WTC11 (cell line): ENCODE results near the gene TWF2. TPM values are rescaled to one million over a fixed set of nuclear protein-coding genes. Genes with fewer than 3 reads are reported as not detected.

ENCODE experiments used
- ATAC-seq: fragments of 200-7000 bp; cut with Tn5 transposase; 2 replicates; pipeline ENCODE4 v1.10.0; 2021; ENCODE audit warnings: mild to moderate bottlenecking, moderate library complexity
- CTCF ChIA-PET: fragments of 300-600 bp; sonication (Branson Sonifier 250); formaldehyde crosslinking; loops from one replicate; lab custom pipeline; 2021; ENCODE audit warnings: antibody characterized with exemption; lab: Charles Lee
- POLR2A ChIA-PET: fragments of 350-600 bp; sonication (Branson Sonifier 250); formaldehyde crosslinking; loops from one replicate; lab custom pipeline; 2021; ENCODE audit warnings: antibody characterized with exemption; lab: Charles Lee
- DNase-seq: peaks from one replicate; pipeline ENCODE4 v3.0.0; 2021; ENCODE audit warnings: low spot score
- H3K27ac Mint-ChIP-seq: 2 replicates; pipeline ENCODE4 v1.8.0; 2021; ENCODE audit warnings: mixed read lengths
- H3K27me3 Mint-ChIP-seq: 2 replicates; pipeline ENCODE4 v1.8.0; 2021; ENCODE audit warnings: low read depth, mild to moderate bottlenecking, moderate library complexity, mixed read lengths
- H3K36me3 Mint-ChIP-seq: 2 replicates; pipeline ENCODE4 v1.8.0; 2021; ENCODE audit warnings: mixed read lengths
- H3K4me1 Mint-ChIP-seq: 2 replicates; pipeline ENCODE4 v1.8.0; 2022; ENCODE audit warnings: mixed read lengths
- H3K4me3 Mint-ChIP-seq: 2 replicates; pipeline ENCODE4 v1.8.0; 2021; ENCODE audit warnings: mild to moderate bottlenecking, moderate library complexity, mixed read lengths
- H3K9me3 Mint-ChIP-seq: 2 replicates; pipeline ENCODE4 v1.8.0; 2021; ENCODE audit warnings: mixed read lengths
- EMX1 ChIP-seq: fragments of 250-450 bp; sonication (Bioruptor Pico); IDR thresholded peaks from 2 replicates; pipeline ENCODE4 v1.8.0; 2021; ENCODE audit warnings: mild to moderate bottlenecking
- FOXP1 ChIP-seq: sonication (generic); formaldehyde crosslinking; IDR thresholded peaks from 2 replicates; pipeline ENCODE4 v1.8.0; 2022; ENCODE audit warnings: missing genetic modification reagents, mild to moderate bottlenecking, moderate library complexity, borderline replicate concordance
- NFYB ChIP-seq: sonication (generic); formaldehyde crosslinking; conservative IDR thresholded peaks from 2 replicates; pipeline ENCODE4 v1.8.0; 2022; ENCODE audit warnings: low read depth, missing genetic modification reagents
- RORB ChIP-seq: fragments of 250-450 bp; sonication (Bioruptor Pico); IDR thresholded peaks from 2 replicates; pipeline ENCODE4 v1.9.0; 2021; ENCODE audit warnings: mild to moderate bottlenecking
- SMAD4 ChIP-seq: sonication (generic); formaldehyde crosslinking; IDR thresholded peaks from 2 replicates; pipeline ENCODE4 v1.8.0; 2022; ENCODE audit warnings: mild to moderate bottlenecking, missing genetic modification reagents
- TEAD1 ChIP-seq: sonication (generic); formaldehyde crosslinking; IDR thresholded peaks from 2 replicates; pipeline ENCODE4 v1.8.0; 2022; ENCODE audit warnings: mild to moderate bottlenecking, missing genetic modification reagents
- TEAD4 ChIP-seq: sonication (generic); formaldehyde crosslinking; IDR thresholded peaks from 2 replicates; pipeline ENCODE4 v1.8.0; 2022; ENCODE audit warnings: mild to moderate bottlenecking, missing genetic modification reagents
- ZNF219 ChIP-seq: sonication (generic); formaldehyde crosslinking; IDR thresholded peaks from 2 replicates; pipeline ENCODE4 v1.8.0; 2023; ENCODE audit warnings: missing genetic modification reagents, mild to moderate bottlenecking, borderline replicate concordance
- ZNF263 ChIP-seq: sonication (generic); formaldehyde crosslinking; IDR thresholded peaks from 2 replicates; pipeline ENCODE4 v1.8.1; 2022; ENCODE audit warnings: low read depth, mild to moderate bottlenecking, moderate library complexity, missing genetic modification reagents
- ZNF396 ChIP-seq: fragments of 250-450 bp; sonication (Bioruptor Pico); IDR thresholded peaks from 2 replicates; pipeline ENCODE4 v1.8.0; 2021; ENCODE audit warnings: mild to moderate bottlenecking, moderate library complexity, borderline replicate concordance
- total RNA-seq: library from RNA; stranded (reverse); gene quantifications from 3 replicates; pipeline ENCODE4 v1.2.3, GENCODE V29; 2021
- TF ChIP-seq, protein P1 (sequence below): sonication (generic); formaldehyde crosslinking; IDR thresholded peaks from 2 replicates; pipeline ENCODE4 v1.8.1; 2023; ENCODE audit warnings: mild to moderate bottlenecking, missing genetic modification reagents
- TF ChIP-seq, protein P2 (sequence below): sonication (generic); formaldehyde crosslinking; IDR thresholded peaks from 2 replicates; pipeline ENCODE4 v1.8.1; 2022; ENCODE audit warnings: low read depth, mild to moderate bottlenecking, moderate library complexity, missing genetic modification reagents, borderline replicate concordance
- TF ChIP-seq, protein P3 (sequence below): sonication (generic); formaldehyde crosslinking; IDR thresholded peaks from 2 replicates; pipeline ENCODE4 v1.8.1; 2023; ENCODE audit warnings: mild to moderate bottlenecking, missing genetic modification reagents, moderate library complexity
- TF ChIP-seq, protein P4 (sequence below): sonication (generic); formaldehyde crosslinking; IDR thresholded peaks from 2 replicates; pipeline ENCODE4 v1.8.0; 2023; ENCODE audit warnings: mild to moderate bottlenecking, missing genetic modification reagents
- TF ChIP-seq, protein P5 (sequence below): sonication (generic); formaldehyde crosslinking; IDR thresholded peaks from 2 replicates; pipeline ENCODE4 v1.8.1; 2022; ENCODE audit warnings: low read depth, missing genetic modification reagents, borderline replicate concordance
- TF ChIP-seq, protein P6 (sequence below): sonication (generic); formaldehyde crosslinking; conservative IDR thresholded peaks from 2 replicates; pipeline ENCODE4 v1.8.1; 2023; ENCODE audit warnings: mild to moderate bottlenecking, low read depth, missing genetic modification reagents, moderate library complexity
- TF ChIP-seq, protein P7 (sequence below): fragments of 250-450 bp; sonication (Bioruptor Pico); IDR thresholded peaks from 2 replicates; pipeline ENCODE4 v1.9.0; 2021; ENCODE audit warnings: moderate library complexity, mild to moderate bottlenecking, inconsistent platforms, borderline replicate concordance

Gene TWF2
- total RNA-seq, 1 experiment from 2014 or later = 71.1 TPM

DNA sequence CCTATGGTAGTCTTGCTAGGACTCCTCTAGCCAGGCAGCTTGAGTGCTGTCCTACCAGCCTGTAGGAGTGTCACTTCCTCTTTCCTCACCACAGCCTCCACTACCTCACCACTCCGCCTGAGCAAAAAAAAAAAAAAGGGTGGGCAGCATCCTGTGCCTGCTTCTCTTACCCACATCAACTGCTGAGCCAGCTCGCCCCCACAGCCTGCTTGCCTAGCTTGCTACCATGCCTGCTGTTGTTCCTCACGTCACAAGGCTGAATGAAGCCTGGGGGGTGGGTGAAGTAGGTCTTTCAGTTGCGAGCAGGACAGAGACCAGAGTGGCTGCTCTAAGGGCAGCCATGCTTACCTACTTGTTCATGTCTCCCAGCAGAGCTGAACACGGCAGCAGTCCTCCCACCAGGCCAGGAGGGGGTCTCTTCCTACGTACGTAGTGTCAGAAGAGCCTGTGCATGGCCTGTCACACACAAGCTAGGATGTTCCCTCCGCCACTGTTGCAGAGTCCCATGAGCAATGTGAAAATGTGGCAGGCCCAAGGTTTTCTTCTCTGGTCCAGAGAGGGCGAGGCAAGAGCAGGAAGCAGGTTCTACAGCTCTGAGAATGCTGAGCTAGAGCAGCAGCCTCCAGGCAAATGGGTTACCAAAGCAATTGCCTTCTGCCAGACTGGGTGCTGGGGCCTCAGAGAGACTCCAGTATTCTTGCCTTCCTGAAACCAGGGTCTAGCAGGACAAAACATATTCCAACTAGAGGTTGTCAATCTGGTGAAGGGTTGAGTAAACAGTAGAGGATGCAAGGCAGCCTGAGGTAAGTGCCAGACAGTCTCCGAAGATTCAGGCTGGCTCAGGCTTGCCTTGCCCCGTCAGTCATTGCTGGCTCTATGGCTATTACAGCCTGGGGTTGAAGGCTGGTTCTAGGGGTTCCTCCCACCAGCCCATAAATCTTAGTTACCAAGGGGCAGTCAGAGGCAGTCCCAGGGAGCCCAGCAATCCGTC is 14.7 kb upstream of the TWF2 start (continued):
- TF ChIP-seq ZNF396 (CRISPR knock-in tag) (no peak), SMAD4 (CRISPR knock-in tag) (no peak)
- TF ChIP-seq, protein P1, sequence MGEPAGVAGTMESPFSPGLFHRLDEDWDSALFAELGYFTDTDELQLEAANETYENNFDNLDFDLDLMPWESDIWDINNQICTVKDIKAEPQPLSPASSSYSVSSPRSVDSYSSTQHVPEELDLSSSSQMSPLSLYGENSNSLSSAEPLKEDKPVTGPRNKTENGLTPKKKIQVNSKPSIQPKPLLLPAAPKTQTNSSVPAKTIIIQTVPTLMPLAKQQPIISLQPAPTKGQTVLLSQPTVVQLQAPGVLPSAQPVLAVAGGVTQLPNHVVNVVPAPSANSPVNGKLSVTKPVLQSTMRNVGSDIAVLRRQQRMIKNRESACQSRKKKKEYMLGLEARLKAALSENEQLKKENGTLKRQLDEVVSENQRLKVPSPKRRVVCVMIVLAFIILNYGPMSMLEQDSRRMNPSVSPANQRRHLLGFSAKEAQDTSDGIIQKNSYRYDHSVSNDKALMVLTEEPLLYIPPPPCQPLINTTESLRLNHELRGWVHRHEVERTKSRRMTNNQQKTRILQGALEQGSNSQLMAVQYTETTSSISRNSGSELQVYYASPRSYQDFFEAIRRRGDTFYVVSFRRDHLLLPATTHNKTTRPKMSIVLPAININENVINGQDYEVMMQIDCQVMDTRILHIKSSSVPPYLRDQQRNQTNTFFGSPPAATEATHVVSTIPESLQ (CRISPR knock-in tag) = no peak
- TF ChIP-seq, protein P2, sequence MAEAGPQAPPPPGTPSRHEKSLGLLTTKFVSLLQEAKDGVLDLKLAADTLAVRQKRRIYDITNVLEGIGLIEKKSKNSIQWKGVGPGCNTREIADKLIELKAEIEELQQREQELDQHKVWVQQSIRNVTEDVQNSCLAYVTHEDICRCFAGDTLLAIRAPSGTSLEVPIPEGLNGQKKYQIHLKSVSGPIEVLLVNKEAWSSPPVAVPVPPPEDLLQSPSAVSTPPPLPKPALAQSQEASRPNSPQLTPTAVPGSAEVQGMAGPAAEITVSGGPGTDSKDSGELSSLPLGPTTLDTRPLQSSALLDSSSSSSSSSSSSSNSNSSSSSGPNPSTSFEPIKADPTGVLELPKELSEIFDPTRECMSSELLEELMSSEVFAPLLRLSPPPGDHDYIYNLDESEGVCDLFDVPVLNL = no peak

DNA sequence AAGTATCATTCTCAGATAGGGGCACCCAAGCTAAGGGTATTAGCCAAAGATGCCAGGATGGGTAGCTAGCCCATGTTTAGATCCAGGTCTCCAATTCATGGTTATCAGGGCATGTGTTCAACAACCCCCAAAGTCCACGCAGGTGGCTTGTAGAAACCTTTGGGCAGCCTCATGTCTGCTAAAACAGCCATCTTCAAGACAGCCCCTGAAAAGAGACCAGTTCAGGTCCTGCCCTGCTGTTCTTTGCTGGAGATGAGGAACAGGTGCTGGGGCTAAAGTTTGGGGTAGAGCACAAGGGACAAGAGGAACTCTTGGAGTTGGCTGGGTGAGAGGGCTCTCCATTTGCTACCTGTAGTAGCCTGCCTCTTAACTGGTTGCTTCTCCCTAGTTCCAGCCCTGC is 11.2 kb upstream of the TWF2 start:
- H3K4me3 Mint-ChIP-seq = no peak overlapping the region
- TF ChIP-seq ZNF219 (CRISPR knock-in tag) (no peak), RORB (no peak), ZNF263 (CRISPR knock-in tag) (no peak), EMX1 (CRISPR knock-in tag) (no peak), FOXP1 (CRISPR knock-in tag) (no peak), TEAD4 (no peak), SMAD4 (CRISPR knock-in tag) (no peak), TEAD1 (CRISPR knock-in tag) (no peak), NFYB (CRISPR knock-in tag) (no peak)
- TF ChIP-seq, protein P3, sequence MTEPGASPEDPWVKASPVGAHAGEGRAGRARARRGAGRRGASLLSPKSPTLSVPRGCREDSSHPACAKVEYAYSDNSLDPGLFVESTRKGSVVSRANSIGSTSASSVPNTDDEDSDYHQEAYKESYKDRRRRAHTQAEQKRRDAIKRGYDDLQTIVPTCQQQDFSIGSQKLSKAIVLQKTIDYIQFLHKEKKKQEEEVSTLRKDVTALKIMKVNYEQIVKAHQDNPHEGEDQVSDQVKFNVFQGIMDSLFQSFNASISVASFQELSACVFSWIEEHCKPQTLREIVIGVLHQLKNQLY (CRISPR knock-in tag) = no peak
- TF ChIP-seq, protein P4, sequence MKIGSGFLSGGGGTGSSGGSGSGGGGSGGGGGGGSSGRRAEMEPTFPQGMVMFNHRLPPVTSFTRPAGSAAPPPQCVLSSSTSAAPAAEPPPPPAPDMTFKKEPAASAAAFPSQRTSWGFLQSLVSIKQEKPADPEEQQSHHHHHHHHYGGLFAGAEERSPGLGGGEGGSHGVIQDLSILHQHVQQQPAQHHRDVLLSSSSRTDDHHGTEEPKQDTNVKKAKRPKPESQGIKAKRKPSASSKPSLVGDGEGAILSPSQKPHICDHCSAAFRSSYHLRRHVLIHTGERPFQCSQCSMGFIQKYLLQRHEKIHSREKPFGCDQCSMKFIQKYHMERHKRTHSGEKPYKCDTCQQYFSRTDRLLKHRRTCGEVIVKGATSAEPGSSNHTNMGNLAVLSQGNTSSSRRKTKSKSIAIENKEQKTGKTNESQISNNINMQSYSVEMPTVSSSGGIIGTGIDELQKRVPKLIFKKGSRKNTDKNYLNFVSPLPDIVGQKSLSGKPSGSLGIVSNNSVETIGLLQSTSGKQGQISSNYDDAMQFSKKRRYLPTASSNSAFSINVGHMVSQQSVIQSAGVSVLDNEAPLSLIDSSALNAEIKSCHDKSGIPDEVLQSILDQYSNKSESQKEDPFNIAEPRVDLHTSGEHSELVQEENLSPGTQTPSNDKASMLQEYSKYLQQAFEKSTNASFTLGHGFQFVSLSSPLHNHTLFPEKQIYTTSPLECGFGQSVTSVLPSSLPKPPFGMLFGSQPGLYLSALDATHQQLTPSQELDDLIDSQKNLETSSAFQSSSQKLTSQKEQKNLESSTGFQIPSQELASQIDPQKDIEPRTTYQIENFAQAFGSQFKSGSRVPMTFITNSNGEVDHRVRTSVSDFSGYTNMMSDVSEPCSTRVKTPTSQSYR (CRISPR knock-in tag) = no peak
- TF ChIP-seq, protein P5, sequence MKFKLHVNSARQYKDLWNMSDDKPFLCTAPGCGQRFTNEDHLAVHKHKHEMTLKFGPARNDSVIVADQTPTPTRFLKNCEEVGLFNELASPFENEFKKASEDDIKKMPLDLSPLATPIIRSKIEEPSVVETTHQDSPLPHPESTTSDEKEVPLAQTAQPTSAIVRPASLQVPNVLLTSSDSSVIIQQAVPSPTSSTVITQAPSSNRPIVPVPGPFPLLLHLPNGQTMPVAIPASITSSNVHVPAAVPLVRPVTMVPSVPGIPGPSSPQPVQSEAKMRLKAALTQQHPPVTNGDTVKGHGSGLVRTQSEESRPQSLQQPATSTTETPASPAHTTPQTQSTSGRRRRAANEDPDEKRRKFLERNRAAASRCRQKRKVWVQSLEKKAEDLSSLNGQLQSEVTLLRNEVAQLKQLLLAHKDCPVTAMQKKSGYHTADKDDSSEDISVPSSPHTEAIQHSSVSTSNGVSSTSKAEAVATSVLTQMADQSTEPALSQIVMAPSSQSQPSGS (CRISPR knock-in tag) = no peak
- TF ChIP-seq, protein P6, sequence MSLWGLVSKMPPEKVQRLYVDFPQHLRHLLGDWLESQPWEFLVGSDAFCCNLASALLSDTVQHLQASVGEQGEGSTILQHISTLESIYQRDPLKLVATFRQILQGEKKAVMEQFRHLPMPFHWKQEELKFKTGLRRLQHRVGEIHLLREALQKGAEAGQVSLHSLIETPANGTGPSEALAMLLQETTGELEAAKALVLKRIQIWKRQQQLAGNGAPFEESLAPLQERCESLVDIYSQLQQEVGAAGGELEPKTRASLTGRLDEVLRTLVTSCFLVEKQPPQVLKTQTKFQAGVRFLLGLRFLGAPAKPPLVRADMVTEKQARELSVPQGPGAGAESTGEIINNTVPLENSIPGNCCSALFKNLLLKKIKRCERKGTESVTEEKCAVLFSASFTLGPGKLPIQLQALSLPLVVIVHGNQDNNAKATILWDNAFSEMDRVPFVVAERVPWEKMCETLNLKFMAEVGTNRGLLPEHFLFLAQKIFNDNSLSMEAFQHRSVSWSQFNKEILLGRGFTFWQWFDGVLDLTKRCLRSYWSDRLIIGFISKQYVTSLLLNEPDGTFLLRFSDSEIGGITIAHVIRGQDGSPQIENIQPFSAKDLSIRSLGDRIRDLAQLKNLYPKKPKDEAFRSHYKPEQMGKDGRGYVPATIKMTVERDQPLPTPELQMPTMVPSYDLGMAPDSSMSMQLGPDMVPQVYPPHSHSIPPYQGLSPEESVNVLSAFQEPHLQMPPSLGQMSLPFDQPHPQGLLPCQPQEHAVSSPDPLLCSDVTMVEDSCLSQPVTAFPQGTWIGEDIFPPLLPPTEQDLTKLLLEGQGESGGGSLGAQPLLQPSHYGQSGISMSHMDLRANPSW (CRISPR knock-in tag) = no peak
- TF ChIP-seq, protein P7, sequence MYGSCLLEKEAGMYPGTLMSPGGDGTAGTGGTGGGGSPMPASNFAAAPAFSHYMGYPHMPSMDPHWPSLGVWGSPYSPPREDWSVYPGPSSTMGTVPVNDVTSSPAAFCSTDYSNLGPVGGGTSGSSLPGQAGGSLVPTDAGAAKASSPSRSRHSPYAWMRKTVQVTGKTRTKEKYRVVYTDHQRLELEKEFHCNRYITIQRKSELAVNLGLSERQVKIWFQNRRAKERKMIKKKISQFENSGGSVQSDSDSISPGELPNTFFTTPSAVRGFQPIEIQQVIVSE (CRISPR knock-in tag) = no peak
- TF ChIP-seq, protein P2 = no peak
- H3K27me3 Mint-ChIP-seq = peaks cover 23% of the 10 kb centered on the region
- ATAC-seq (no peak), DNase-seq (no peak)
- ChIA-PET POLR2A (interaction anchor here (1.5 kb wide), 1 partner anchor 27 kb away, joined by 4 read pairs; no protein-coding TSS in a partner anchor), CTCF (interaction anchor here (1.2 to 2.3 kb wide), 4 partner anchors 11 to 30 kb away, joined by 3 to 9 read pairs (median 4); partner anchors contain the start of genes TWF2 and WDR82)
- peaks cover 17% of the 10 kb centered on the region for H3K36me3 Mint-ChIP-seq
- H3K9me3 Mint-ChIP-seq = no peaks in the 10 kb centered on the region
- H3K4me1 Mint-ChIP-seq = peaks cover 6% of the 10 kb centered on the region; the same call in 1 of the 2 replicates
- no peak overlapping the region for H3K27ac Mint-ChIP-seq
